Testis (tissue), 2 donors: ENCODE measurements around the gene P2RY6.
"Not testable (repeated sequence)": the region's sequence is repeated elsewhere in the genome, so short reads cannot be mapped to it uniquely, and the experiment has no call there.

Experiments used
- CTCF ChIP-seq, 3 experiments: fragments of 450-650 bp in 2 of 3; fragments of 200-600 bp in 1 of 3; sonication (generic) in 1 of 3; IDR thresholded peaks; one replicate each; pipeline ENCODE4 v1.5.1; 2016 to 2019; ENCODE audit warnings: antibody characterized with exemption in 3 of 3, mild to moderate bottlenecking in 2 of 3, moderate library complexity in 1 of 3
- POLR2A ChIP-seq: fragments of 450-650 bp; IDR thresholded peaks from one replicate; pipeline ENCODE4 v1.6.1; 2017; ENCODE audit warnings: antibody characterized with exemption, mild to moderate bottlenecking, moderate library complexity

GRCh38 chr11:73232487-73232886 is 39.7 kb upstream of the P2RY6 start:
- not testable (repeated sequence) for TF ChIP-seq CTCF (IDR thresholded peaks at IDR 0.05); POLR2A
